HG02623 (cell line): ENCODE measurements around the gene NAA80.
"Not testable (repeated sequence)": the region's sequence is repeated elsewhere in the genome, so short reads cannot be mapped to it uniquely, and the experiment has no call there.

ENCODE experiments used
- ATAC-seq: cut with Tn5 transposase; IDR thresholded peaks from one replicate; pipeline ENCODE4 v1.9.1; 2021; ENCODE audit warnings: moderate library complexity; ENCODE audit not compliant: unreplicated experiment

NAA80 gene

GRCh38 chr3:50272911-50273688 lies 26.1 kb downstream of the NAA80 start:
- ATAC-seq: peak; percentile 72

GRCh38 chr3:50272538-50272910 lies 26.7 kb downstream of the NAA80 start:
- ATAC-seq: not testable (repeated sequence)

GRCh38 chr3:50271314-50271936 lies 27.8 kb downstream of the NAA80 start:
- no peak for ATAC-seq

- no peak for ATAC-seq
Measured at GRCh38 chr3:50270422-50271224, 28.6 kb downstream of the NAA80 start.

- no peak for ATAC-seq
Measured at GRCh38 chr3:50269977-50270413, 29.2 kb downstream of the NAA80 start.

- no peak for ATAC-seq
Measured at GRCh38 chr3:50269460-50269859, 29.7 kb downstream of the NAA80 start.

- no peak for ATAC-seq
Measured at GRCh38 chr3:50268703-50269451, 30.3 kb downstream of the NAA80 start, which contains the start of gene SEMA3B. SEMA3B (plus strand) TSS chr3:50269147; CDS start chr3:50269241, 94 bp downstream.

GRCh38 chr3:50268276-50268675 lies 30.9 kb downstream of the NAA80 start:
- ATAC-seq: no peak

- no peak for ATAC-seq
Measured at GRCh38 chr3:50267280-50267913, 31.8 kb downstream of the NAA80 start.

- no peak for ATAC-seq
Measured at GRCh38 chr3:50266836-50267235, 32.4 kb downstream of the NAA80 start.

- ATAC-seq: no peak
Measured at GRCh38 chr3:50266017-50266416, 33.2 kb downstream of the NAA80 start.

GRCh38 chr3:50265571-50265970 lies 33.6 kb downstream of the NAA80 start:
- no peak for ATAC-seq

- ATAC-seq: no peak
Measured at GRCh38 chr3:50264964-50265485, 34.2 kb downstream of the NAA80 start.

- no peak for ATAC-seq
Measured at GRCh38 chr3:50264383-50264963, 34.7 kb downstream of the NAA80 start.

- no peak for ATAC-seq
Measured at GRCh38 chr3:50263478-50264382, 35.5 kb downstream of the NAA80 start.

GRCh38 chr3:50262778-50263177 lies 36.4 kb downstream of the NAA80 start:
- ATAC-seq: no peak

- ATAC-seq: not testable (repeated sequence)
Measured at GRCh38 chr3:50262200-50262599, 37.0 kb downstream of the NAA80 start.

GRCh38 chr3:50261505-50261904 lies 37.7 kb downstream of the NAA80 start:
- no peak for ATAC-seq

- ATAC-seq: no peak
Measured at GRCh38 chr3:50260942-50261441, 38.2 kb downstream of the NAA80 start.
